ENCODE results near the gene EFHD2.

The EFHD2 gene

DNA sequence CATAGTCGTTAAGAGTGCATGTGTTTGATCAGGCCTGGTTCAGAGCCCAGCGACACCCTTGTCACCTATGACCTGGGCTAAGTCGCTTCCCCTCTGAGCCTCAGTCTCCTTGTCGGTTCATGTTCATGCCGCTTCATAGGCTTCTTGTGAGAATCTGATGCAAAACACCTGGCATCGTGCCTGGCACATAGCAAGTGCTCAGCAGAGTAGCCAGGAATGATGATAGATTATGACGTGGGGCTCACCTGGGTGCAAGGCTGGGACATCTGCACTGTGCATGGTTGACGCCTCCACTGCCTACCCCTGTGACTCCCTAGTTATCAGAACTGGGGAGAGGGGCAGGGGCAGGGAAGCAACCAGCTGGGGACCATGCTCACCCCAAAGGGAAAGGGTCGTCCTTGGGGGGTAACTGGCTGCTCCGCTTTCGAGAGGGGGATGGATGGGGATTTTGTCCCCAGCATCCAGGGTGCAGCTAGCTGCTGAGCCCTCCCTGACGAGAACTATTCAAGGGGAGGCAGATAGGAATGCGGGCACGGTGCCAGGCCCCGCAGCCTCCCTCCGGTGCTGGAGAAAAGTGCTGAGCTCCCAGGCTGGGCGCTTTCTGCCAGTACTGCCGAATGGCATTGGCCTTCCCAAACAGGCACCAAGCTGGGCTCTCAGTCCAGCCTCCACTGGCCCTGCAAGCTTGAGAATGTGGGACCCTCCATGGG, 9.3 kb downstream of the EFHD2 start:
- peaks cover 34% of the 10 kb centered on the region for H3K79me2 ChIP-seq (ENCODE audit: low read length)
- peaks cover 37% of the 10 kb centered on the region for H3K4me1 ChIP-seq (ENCODE audit: low read length)
- no peaks in the 10 kb centered on the region for H3K9me3 ChIP-seq (ENCODE audit: insufficient read depth, low read length)
- no peak overlapping the region for H3K27ac ChIP-seq (ENCODE audit: low read length)
- no peak overlapping the region for H3K9ac ChIP-seq (ENCODE audit: low read length)
- H3K27me3 ChIP-seq (ENCODE audit: low read depth, low read length), result no peaks in the 10 kb centered on the region
- peaks cover 9% of the 10 kb centered on the region for H3K36me3 ChIP-seq (replicated peaks; ENCODE audit: low read depth, low read length)
- H3K4me3 ChIP-seq (ENCODE audit: low read length), result no peak overlapping the region
- peaks cover 17% of the 10 kb centered on the region for H4K20me1 ChIP-seq (ENCODE audit: insufficient read depth, low read length)
- H3K4me2 ChIP-seq (ENCODE audit: low read length), result no peak overlapping the region
- H2AFZ ChIP-seq (ENCODE audit: low read depth, low read length), result no peak overlapping the region
- TF ChIP-seq, protein P1, sequence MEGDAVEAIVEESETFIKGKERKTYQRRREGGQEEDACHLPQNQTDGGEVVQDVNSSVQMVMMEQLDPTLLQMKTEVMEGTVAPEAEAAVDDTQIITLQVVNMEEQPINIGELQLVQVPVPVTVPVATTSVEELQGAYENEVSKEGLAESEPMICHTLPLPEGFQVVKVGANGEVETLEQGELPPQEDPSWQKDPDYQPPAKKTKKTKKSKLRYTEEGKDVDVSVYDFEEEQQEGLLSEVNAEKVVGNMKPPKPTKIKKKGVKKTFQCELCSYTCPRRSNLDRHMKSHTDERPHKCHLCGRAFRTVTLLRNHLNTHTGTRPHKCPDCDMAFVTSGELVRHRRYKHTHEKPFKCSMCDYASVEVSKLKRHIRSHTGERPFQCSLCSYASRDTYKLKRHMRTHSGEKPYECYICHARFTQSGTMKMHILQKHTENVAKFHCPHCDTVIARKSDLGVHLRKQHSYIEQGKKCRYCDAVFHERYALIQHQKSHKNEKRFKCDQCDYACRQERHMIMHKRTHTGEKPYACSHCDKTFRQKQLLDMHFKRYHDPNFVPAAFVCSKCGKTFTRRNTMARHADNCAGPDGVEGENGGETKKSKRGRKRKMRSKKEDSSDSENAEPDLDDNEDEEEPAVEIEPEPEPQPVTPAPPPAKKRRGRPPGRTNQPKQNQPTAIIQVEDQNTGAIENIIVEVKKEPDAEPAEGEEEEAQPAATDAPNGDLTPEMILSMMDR (IDR thresholded peaks at IDR 0.05; ENCODE audit: low read depth, low read length), result no peak
- TF ChIP-seq EZH2phosphoT487 (IDR thresholded peaks at IDR 0.05; ENCODE audit: low read depth), result no peak

GRCh38 chr1:15420853-15421465, 11.3 kb downstream of the EFHD2 start:
- H2AFZ ChIP-seq (ENCODE audit: low read depth, low read length), result no peak overlapping the region
- H3K36me3 ChIP-seq (replicated peaks; ENCODE audit: low read depth, low read length), result no peaks in the 10 kb centered on the region
- TF ChIP-seq, protein P1 (IDR thresholded peaks at IDR 0.05; ENCODE audit: low read depth, low read length), result no peak
- no peak for TF ChIP-seq EZH2phosphoT487 (IDR thresholded peaks at IDR 0.05; ENCODE audit: low read depth)
- H3K79me2 ChIP-seq (ENCODE audit: low read length), result peaks cover 22% of the 10 kb centered on the region
- no peak overlapping the region for H3K4me2 ChIP-seq (ENCODE audit: low read length)
- no peak overlapping the region for H3K9ac ChIP-seq (ENCODE audit: low read length)
- H3K27ac ChIP-seq (ENCODE audit: low read length), result no peak overlapping the region
- peaks cover 6% of the 10 kb centered on the region; the same call in 1 of the 2 replicates for H4K20me1 ChIP-seq (ENCODE audit: insufficient read depth, low read length)
- H3K9me3 ChIP-seq (ENCODE audit: insufficient read depth, low read length), result no peaks in the 10 kb centered on the region
- H3K4me3 ChIP-seq (ENCODE audit: low read length), result no peak overlapping the region
- no peaks in the 10 kb centered on the region for H3K27me3 ChIP-seq (ENCODE audit: low read depth, low read length)
- H3K4me1 ChIP-seq (ENCODE audit: low read length), result peaks cover 21% of the 10 kb centered on the region

DNA sequence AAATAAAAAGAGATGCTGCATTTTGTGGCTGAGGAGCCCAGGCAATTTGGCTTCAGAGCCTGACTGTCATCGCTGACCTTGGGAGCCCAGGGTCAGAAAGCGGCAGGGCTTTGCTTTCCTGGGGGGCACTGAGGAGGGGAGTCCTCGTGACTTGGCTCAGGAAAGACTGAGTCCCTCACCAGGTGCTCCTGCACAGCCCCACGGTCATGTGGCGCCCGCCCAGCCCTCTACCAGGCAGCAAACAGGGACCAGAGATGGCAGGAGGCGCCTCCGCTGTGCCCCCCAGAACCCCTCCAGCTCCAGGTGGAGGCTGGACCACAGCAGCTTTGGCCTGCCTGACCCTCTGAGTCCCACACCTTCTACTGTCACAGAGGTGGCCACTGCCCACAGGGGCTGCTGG, 13.2 kb downstream of the EFHD2 start:
- no peak overlapping the region for H3K4me2 ChIP-seq (ENCODE audit: low read length)
- H3K4me1 ChIP-seq (ENCODE audit: low read length), result peaks cover 2% of the 10 kb centered on the region; the same call in 1 of the 2 replicates
- no peak overlapping the region for H3K4me3 ChIP-seq (ENCODE audit: low read length)
- TF ChIP-seq, protein P1 (IDR thresholded peaks at IDR 0.05; ENCODE audit: low read depth, low read length), result no peak
- no peak for TF ChIP-seq EZH2phosphoT487 (IDR thresholded peaks at IDR 0.05; ENCODE audit: low read depth)
- H3K9ac ChIP-seq (ENCODE audit: low read length), result no peak overlapping the region
- peaks cover 3% of the 10 kb centered on the region; the same call in 1 of the 2 replicates for H4K20me1 ChIP-seq (ENCODE audit: insufficient read depth, low read length)
- H3K79me2 ChIP-seq (ENCODE audit: low read length), result peaks cover 19% of the 10 kb centered on the region
- H3K27me3 ChIP-seq (ENCODE audit: low read depth, low read length), result no peaks in the 10 kb centered on the region
- H3K9me3 ChIP-seq (ENCODE audit: insufficient read depth, low read length), result no peaks in the 10 kb centered on the region
- no peak overlapping the region for H3K27ac ChIP-seq (ENCODE audit: low read length)
- no peak overlapping the region for H2AFZ ChIP-seq (ENCODE audit: low read depth, low read length)
- no peaks in the 10 kb centered on the region for H3K36me3 ChIP-seq (replicated peaks; ENCODE audit: low read depth, low read length)

- Histone ChIP-seq H3K9me3 (ENCODE audit: insufficient read depth, low read length) (no peaks in the 10 kb centered on the region), H3K9ac (ENCODE audit: low read length) (no peak overlapping the region), H4K20me1 (ENCODE audit: insufficient read depth, low read length) (peaks cover 3% of the 10 kb centered on the region; the same call in 1 of the 2 replicates), H3K36me3 (replicated peaks; ENCODE audit: low read depth, low read length) (no peaks in the 10 kb centered on the region), H3K27ac (ENCODE audit: low read length) (no peak overlapping the region), H2AFZ (ENCODE audit: low read depth, low read length) (no peak overlapping the region), H3K4me1 (ENCODE audit: low read length) (peaks cover 2% of the 10 kb centered on the region; the same call in 1 of the 2 replicates), H3K27me3 (ENCODE audit: low read depth, low read length) (no peaks in the 10 kb centered on the region), H3K4me2 (ENCODE audit: low read length) (no peak overlapping the region), H3K79me2 (ENCODE audit: low read length) (peaks cover 18% of the 10 kb centered on the region), H3K4me3 (ENCODE audit: low read length) (no peak overlapping the region)
- TF ChIP-seq, protein P1 (IDR thresholded peaks at IDR 0.05; ENCODE audit: low read depth, low read length), result no peak
- no peak for TF ChIP-seq EZH2phosphoT487 (IDR thresholded peaks at IDR 0.05; ENCODE audit: low read depth)
These were observed 13.8 kb downstream of the EFHD2 start for GRCh38 chr1:15423355-15424077.

All from OCI-LY3 (cell line).